ENCODE data around the gene HUS1B. TPM values are rescaled to one million over a fixed set of nuclear protein-coding genes. Genes with fewer than 3 reads are reported as not detected.

HUS1B gene
- total and polyA plus RNA-seq, 9 donors, result 0.46 to 3.6 (median 1.00) TPM; not detected in 1

DNA sequence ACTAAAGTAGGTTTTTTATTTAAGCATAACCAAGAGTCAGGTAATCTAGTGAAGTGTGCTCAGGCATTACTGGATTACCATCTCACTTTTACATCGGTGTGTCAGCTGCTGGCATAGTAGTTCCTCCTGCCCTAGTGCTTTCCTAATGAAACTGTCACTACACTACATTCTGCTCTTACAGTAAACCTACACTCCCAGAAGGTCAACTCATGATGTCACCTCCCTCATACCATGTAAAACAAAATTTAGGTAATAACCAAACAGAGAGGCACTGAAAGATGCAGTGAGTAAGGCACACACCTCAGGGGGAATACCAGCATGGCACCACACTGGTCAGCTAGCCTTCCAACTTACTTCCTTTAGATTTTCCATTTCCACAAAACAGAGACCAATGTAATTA lies 23.3 kb downstream of the HUS1B start:
- Histone ChIP-seq H3K9me3 (no peaks in the 10 kb centered on the region), H3K27me3 (no peaks in the 10 kb centered on the region), H3K4me1 (ENCODE audit: insufficient read depth) (no peaks in the 10 kb centered on the region), H3K27ac (no peak overlapping the region), H3K36me3 (no peaks in the 10 kb centered on the region), H3K4me3 (no peak overlapping the region)
- intact Hi-C loops (cut with DNase I), result no loop called here
- TF ChIP-seq EP300 (IDR thresholded peaks at IDR 0.05), result no peak
- no peak for TF ChIP-seq POLR2A (IDR thresholded peaks at IDR 0.05)
- TF ChIP-seq, protein P1, sequence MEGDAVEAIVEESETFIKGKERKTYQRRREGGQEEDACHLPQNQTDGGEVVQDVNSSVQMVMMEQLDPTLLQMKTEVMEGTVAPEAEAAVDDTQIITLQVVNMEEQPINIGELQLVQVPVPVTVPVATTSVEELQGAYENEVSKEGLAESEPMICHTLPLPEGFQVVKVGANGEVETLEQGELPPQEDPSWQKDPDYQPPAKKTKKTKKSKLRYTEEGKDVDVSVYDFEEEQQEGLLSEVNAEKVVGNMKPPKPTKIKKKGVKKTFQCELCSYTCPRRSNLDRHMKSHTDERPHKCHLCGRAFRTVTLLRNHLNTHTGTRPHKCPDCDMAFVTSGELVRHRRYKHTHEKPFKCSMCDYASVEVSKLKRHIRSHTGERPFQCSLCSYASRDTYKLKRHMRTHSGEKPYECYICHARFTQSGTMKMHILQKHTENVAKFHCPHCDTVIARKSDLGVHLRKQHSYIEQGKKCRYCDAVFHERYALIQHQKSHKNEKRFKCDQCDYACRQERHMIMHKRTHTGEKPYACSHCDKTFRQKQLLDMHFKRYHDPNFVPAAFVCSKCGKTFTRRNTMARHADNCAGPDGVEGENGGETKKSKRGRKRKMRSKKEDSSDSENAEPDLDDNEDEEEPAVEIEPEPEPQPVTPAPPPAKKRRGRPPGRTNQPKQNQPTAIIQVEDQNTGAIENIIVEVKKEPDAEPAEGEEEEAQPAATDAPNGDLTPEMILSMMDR (IDR thresholded peaks at IDR 0.05), result no peak
- DNase-seq, result no peak
- WGBS, 3 donors, result 89 to 100% (median 95%) methylated on average over 1 of the region's 1 CpG

DNA sequence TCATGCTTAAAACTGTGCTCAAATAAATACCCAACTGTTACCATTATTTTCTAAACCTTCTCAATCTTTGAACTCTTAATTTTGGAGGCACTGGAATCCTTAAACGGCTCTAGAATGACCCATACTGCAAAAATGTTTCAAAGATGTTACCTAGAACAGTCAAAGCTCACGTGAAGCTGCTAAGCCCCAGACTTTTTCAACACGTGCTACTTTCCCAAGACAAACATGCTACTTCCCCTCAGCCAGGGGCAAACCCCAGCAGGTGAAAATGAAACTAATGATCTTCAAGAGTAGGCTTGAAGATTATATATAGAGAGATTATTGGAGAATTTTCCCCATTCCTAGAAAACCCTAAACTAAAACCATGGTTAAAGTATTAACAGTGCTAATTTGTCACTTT lies 28.1 kb downstream of the HUS1B start:
- Histone ChIP-seq H3K4me1 (ENCODE audit: insufficient read depth) (no peaks in the 10 kb centered on the region), H3K36me3 (no peaks in the 10 kb centered on the region), H3K27ac (no peak overlapping the region), H3K9me3 (no peaks in the 10 kb centered on the region), H3K4me3 (no peak overlapping the region), H3K27me3 (no peaks in the 10 kb centered on the region)
- WGBS, 3 donors, result 87 to 92% (median 90%) methylated on average over 3 of the region's 3 CpGs
- no peak for TF ChIP-seq EP300 (IDR thresholded peaks at IDR 0.05)
- TF ChIP-seq POLR2A (IDR thresholded peaks at IDR 0.05), result no peak
- TF ChIP-seq, protein P1 (IDR thresholded peaks at IDR 0.05), result no peak
- intact Hi-C loops (cut with DNase I), result no loop called here
- DNase-seq, result no peak

DNA sequence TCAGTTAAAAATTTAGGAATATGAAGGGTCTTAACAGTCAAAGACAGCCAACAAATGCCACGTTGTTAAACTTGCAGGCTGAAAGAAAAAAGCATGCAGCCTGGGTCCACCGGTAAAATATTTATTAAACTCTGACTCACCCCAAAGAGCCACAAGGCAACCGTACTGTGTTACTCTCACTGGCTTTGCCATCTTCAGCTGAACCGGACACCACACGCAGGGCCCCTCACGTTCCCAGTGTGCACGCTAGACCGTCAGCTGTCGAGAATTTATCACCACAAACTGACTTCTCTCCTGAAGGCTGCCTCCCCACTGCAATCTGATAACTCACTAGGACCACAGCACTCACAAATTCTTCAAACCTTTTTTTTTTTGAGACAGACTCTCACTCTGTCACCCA lies 30.7 kb downstream of the HUS1B start:
- no peaks in the 10 kb centered on the region for H3K4me1 ChIP-seq (ENCODE audit: insufficient read depth)

DNA sequence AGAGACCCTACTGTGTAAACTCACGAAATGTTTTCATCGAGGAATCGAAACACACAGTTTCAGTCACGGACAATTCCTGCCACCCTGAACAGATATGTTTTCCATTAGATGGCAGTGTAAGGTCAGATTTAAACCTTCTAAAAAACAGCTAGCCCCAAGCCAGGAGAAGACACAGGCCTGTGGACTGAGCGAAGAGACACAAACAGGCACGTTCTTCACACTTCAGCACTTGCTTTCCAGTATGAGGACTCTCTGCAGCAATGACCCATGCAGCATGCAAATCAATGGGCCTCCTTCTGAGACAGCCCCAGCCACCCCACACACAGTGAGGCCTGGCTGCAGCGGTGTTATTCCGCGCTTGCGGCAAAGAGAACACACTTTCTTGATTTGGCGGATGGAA lies 31.9 kb downstream of the HUS1B start:
- TF ChIP-seq EP300 (IDR thresholded peaks at IDR 0.05), result no peak
- no peak for TF ChIP-seq POLR2A (IDR thresholded peaks at IDR 0.05)
- TF ChIP-seq, protein P1 (IDR thresholded peaks at IDR 0.05), result no peak
- 82 to 87% (median 86%) methylated on average over 11 of the region's 11 CpGs for WGBS, 3 donors
- no peaks in the 10 kb centered on the region for H3K27me3 ChIP-seq
- no peaks in the 10 kb centered on the region for H3K36me3 ChIP-seq
- H3K4me1 ChIP-seq (ENCODE audit: insufficient read depth), result no peaks in the 10 kb centered on the region
- DNase-seq, result no peak
- no peak overlapping the region for H3K27ac ChIP-seq
- intact Hi-C loops (cut with DNase I), result no loop called here
- no peak overlapping the region for H3K4me3 ChIP-seq
- H3K9me3 ChIP-seq, result no peaks in the 10 kb centered on the region

More for the DNA sequence above, 30.7 kb downstream of the HUS1B start:
- intact Hi-C loops (cut with DNase I), result no loop called here
- H3K36me3 ChIP-seq, result no peaks in the 10 kb centered on the region
- H3K9me3 ChIP-seq, result no peaks in the 10 kb centered on the region
- H3K27ac ChIP-seq, result no peak overlapping the region
- TF ChIP-seq EP300 (IDR thresholded peaks at IDR 0.05) (no peak), POLR2A (IDR thresholded peaks at IDR 0.05) (no peak)
- TF ChIP-seq, protein P1 (IDR thresholded peaks at IDR 0.05), result no peak
- DNase-seq, result no peak
- WGBS, 3 donors, result 79 to 89% (median 82%) methylated on average over 9 of the region's 9 CpGs
- no peak overlapping the region for H3K4me3 ChIP-seq
- H3K27me3 ChIP-seq, result no peaks in the 10 kb centered on the region
